Activated T-helper 1 cell treated with anti-CD3 and anti-CD28 coated beads, Interleukin-12 subunit alpha, Interleukin-12 subunit beta, Interleukin-2, Interleukin-4 antibody, amounts not matched to agents 30 ng/mL and 10 ng/mL and 1 ng/mL, durations not matched to agents 14 hours and 24 hours and 36 hours (primary cell): ENCODE data around the gene ITPKB. TPM values are rescaled to one million over a fixed set of nuclear protein-coding genes. Genes with fewer than 3 reads are reported as not detected.

Source experiments
- DNase-seq: peaks from one replicate; pipeline ENCODE4 v3.0.0; 2021; ENCODE audit warnings: low spot score
- H3K27ac Mint-ChIP-seq: one replicate; pipeline ENCODE4 v1.8.0; 2021; ENCODE audit warnings: mild to moderate bottlenecking, mixed read lengths
- H3K27me3 Mint-ChIP-seq: one replicate; pipeline ENCODE4 v1.8.0; 2022; ENCODE audit warnings: mild to moderate bottlenecking, moderate library complexity, mixed read lengths; ENCODE audit not compliant: insufficient read depth
- H3K36me3 Mint-ChIP-seq: one replicate; pipeline ENCODE4 v1.8.0; 2021; ENCODE audit warnings: low read depth, mixed read lengths
- H3K4me1 Mint-ChIP-seq: one replicate; pipeline ENCODE4 v1.8.0; 2021; ENCODE audit warnings: low read depth, mixed read lengths
- H3K4me3 Mint-ChIP-seq: one replicate; pipeline ENCODE4 v1.8.0; 2021; ENCODE audit warnings: mild to moderate bottlenecking, moderate library complexity, mixed read lengths
- H3K9me3 Mint-ChIP-seq: one replicate; pipeline ENCODE4 v1.8.0; 2021; ENCODE audit warnings: mixed read lengths
- intact Hi-C: fragments of 100-400 bp; cut with micrococcal nuclease; formaldehyde crosslinking; loops from one replicate; pipeline ENCODE4 v1.15.1; 2024
- total RNA-seq: library from RNA; stranded (reverse); gene quantifications from 2 replicates; pipeline ENCODE4 v1.2.3, GENCODE V29; 2022

Gene ITPKB
- total RNA-seq, 1 donor from 2014 or later = 38.5 TPM

DNA sequence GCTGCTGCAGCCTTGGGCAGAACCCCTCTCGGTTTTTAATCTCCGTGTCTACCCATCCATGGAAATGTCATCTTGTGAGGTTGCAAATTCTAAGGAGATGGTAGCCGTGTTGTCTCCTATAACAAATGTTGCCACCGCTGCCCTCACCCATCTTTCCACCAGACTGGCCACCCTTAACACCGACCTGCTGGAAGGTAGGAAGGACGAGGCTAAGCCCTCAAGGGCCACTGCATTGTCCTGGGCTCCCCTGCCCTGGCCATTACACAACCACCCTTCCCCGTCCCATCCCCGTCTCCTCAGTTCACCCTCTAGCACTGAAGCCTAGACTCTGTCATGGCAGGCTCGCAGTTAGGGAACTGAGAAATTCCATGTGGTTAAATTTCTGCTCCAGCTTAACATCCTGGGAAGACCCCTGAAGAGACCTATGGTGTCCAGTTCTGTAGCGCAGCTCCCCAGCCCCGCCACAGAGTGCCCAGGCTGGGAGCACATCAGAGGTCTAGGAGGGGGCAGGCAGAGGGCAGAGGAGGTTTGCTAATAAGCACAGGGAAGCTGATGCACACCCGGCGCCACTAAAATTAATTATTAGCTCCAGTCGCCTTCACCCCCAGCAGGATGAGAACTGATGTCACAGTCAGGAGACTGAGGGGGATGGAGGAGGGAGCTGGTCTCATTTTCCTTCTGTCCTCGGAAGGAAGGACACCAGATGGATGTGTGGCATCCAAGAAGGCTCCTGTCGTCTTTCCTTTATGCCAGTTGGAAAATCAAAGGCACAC lies 152.2 kb downstream of the ITPKB start:
- no peak overlapping the region for H3K4me3 Mint-ChIP-seq
- peaks cover 2% of the 10 kb centered on the region for H3K27me3 Mint-ChIP-seq
- H3K9me3 Mint-ChIP-seq = no peaks in the 10 kb centered on the region
- no peaks in the 10 kb centered on the region for H3K36me3 Mint-ChIP-seq
- intact Hi-C loops = no loop called here
- H3K4me1 Mint-ChIP-seq = no peaks in the 10 kb centered on the region
- no peak for DNase-seq
- no peak overlapping the region for H3K27ac Mint-ChIP-seq

GRCh38 chr1:226586116-226586515 lies 153.0 kb downstream of the ITPKB start:
- Mint-ChIP-seq H3K27me3 (peaks cover 2% of the 10 kb centered on the region), H3K36me3 (no peaks in the 10 kb centered on the region), H3K4me3 (no peak overlapping the region), H3K4me1 (no peaks in the 10 kb centered on the region), H3K9me3 (no peaks in the 10 kb centered on the region), H3K27ac (no peak overlapping the region)
- DNase-seq = no peak
- intact Hi-C loops = no loop called here

GRCh38 chr1:226584164-226584563 lies 154.9 kb downstream of the ITPKB start:
- intact Hi-C loops = no loop called here
- H3K27ac Mint-ChIP-seq = no peak overlapping the region

GRCh38 chr1:226582966-226583365 lies 156.1 kb downstream of the ITPKB start:
- no peaks in the 10 kb centered on the region for H3K4me1 Mint-ChIP-seq
- H3K27me3 Mint-ChIP-seq = peaks cover 2% of the 10 kb centered on the region
- intact Hi-C loops = no loop called here
- no peak overlapping the region for H3K4me3 Mint-ChIP-seq
- H3K27ac Mint-ChIP-seq = no peak overlapping the region
- DNase-seq = no peak
- no peaks in the 10 kb centered on the region for H3K9me3 Mint-ChIP-seq
- no peaks in the 10 kb centered on the region for H3K36me3 Mint-ChIP-seq

More at GRCh38 chr1:226584164-226584563, 154.9 kb downstream of the ITPKB start:
- Mint-ChIP-seq H3K9me3 (no peaks in the 10 kb centered on the region), H3K4me1 (no peaks in the 10 kb centered on the region), H3K36me3 (no peaks in the 10 kb centered on the region), H3K27me3 (peaks cover 2% of the 10 kb centered on the region), H3K4me3 (no peak overlapping the region)
- no peak for DNase-seq

Other genes starting within 250 kb of the ITPKB start
- not detected in 2 replicates for gene STUM, start 190.5 kb downstream of the ITPKB start, total RNA-seq
- 13.5 and 14.3 TPM in 2 replicates for gene PSEN2, start 131.3 kb upstream of the ITPKB start, total RNA-seq
- gene COQ8A, start 201.0 kb upstream of the ITPKB start, total RNA-seq = 33.1 and 33.8 TPM in 2 replicates